Activated CD4-positive, CD25-positive, alpha-beta regulatory T cell treated with anti-CD3 and anti-CD28 coated beads, Interleukin-2, amount 50 U/mL, for 72 hours (primary cell): ENCODE results near the gene RNF217.
"Not testable (repeated sequence)": the region's sequence is repeated elsewhere in the genome, so short reads cannot be mapped to it uniquely, and the experiment has no call there.

ENCODE experiments used
- DNase-seq: peaks from one replicate; pipeline ENCODE4 v3.0.0; 2021

The RNF217 gene

DNA sequence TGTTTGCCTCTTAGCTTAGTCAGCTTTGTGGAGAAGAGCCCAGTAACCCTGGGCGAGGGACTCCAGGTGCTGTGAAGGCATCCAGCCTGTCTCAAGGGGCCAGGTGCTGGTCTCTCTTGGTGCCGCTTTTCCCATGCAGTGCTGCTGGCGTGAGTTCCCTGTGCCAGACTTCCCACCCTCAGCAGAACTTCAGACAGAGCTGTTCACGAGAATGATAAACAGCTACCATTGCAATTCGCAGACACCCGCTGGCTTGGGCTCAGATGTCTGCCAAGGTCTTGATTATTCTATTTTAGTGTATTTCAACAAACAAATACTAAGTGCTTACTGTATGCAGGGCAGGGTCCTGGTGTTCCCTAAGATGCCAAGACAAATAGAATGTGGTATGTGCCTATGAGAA, 57.7 kb downstream of the RNF217 start:
- no peak for DNase-seq

DNA sequence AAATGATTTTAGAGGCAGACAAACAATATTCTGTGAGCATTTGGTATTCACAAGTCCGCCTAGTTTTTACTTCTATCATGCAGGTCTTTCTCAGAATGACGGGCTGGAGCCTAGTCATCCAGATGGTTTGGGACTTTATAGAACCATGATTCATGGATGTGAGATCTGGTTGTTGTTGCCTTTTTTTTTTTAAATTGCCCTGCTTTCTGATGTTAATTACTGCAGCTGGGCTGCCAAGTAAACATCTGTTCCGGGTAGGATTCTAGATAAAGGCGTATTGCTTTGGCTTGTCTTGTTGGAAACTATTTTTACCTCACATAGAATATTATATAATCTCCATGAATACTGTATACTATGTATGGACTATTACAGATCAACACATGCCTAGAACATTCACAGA, 58.1 kb downstream of the RNF217 start:
- no peak for DNase-seq

DNA sequence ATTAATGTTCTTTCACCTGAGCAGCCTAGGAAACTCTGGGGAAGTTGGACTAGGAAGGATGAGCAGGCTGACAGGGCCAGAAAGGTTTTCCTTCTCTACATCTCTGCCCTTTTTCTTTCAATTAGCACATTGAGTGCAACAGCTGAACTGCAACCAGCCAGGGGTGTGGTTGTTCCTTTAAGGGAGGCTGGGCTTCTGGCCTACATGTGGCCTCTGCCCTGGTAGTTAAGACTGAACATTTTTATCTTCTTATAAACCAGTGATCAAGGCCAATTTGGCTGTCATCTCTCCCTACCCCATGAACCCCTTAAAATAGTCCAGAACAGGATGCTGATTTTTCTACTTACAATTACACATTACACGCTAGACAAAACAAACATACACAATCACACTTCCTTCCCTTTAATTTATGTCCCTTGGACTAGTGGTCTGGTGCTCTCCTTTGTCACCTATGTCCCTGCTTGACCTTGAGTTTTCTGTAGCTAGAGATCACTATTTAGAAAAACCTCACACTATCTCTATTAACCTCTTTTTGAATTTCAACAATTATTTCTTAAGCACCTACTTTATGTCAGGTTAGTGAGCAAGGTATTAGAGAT, 60.3 kb downstream of the RNF217 start:
- no peak for DNase-seq

DNA sequence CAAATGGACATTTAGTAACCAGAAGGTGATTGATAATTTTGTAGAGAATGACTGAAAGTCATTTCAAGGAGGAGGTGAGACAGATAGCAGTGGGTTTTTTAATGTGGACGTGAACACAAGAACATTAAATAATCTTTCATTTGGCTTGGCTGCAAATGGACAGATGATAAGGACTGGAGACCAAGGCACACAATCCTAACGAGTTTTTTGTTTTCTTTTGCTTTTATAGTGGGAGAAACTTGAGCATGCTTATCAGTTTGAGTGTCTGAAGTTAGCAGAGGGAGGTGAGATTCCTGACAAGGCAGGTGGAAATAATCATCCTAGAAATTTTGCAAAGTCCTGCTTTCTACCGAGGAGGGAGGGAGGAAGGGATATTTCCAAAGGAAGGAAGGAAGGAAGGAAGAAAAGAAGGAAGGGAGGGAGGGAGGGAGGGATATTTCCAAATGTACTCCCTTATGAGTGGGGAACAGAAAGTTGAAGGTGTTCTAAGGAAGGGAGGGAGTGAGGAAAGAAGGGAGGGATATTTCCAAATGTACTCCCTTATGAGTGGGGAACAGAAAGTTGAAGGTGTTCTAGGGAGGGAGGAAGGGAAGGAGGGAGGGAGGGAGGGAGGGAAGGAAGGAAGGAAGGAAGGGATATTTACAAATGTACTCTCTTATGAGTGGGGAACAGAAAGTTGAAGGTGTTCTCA, 63.1 kb downstream of the RNF217 start:
- no peak for DNase-seq

DNA sequence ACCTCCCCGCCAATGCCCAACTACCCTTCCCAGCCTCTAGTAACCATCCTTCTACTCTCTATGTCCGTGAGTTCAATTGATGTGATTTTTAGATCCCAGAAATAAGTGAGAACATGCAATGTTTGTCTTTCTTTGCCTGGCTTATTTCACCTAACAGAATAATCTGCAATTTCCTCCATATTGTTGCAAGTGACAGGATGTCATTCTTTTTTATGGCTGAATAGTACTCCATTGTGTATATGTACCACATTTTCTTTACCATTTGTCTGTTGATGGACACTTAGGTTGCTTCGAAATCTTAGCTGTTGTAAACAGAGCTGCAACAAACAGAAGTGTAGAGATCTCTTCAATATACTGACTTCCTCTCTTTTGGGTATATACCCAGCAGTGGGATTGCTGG, 65.0 kb downstream of the RNF217 start:
- DNase-seq = no peak

DNA sequence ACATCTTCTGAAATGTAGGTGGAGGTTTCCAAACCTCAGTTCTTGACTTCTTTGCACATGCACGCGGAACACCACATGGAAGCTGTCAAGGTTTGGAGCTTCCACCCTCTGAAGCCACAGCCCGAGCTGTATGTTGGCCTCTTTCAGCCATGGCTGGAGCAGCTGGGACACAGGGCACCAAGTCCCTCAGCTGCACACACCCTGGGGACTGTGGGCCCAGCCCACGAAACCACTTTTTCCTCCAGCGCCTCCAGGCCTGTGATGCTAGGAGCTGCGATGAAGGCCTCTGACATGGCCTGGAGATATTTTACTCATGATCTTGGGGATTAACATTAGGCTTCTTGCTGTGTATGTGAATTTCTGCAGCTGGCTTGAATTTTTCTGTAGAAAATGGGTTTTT, 68.7 kb downstream of the RNF217 start:
- no peak for DNase-seq

DNA sequence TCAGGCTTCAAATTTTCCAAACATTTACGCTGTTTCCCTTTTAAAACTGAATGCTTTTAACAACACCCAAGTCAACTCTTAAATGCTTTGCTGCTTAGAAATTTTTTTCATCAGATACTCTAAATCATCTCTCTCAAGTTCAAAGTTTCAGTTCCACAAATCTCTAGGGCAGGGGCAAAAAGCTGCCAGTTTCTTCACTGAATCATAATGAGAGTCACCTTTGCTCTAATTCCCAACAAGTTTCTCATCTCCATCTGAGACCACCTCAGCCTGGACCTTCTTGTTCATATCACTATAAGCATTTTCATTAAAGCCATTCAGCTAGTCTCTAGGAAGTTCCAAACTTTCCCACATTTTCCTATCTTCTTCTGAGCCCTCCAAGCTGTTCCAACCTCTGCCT, 69.1 kb downstream of the RNF217 start:
- no peak for DNase-seq

DNA sequence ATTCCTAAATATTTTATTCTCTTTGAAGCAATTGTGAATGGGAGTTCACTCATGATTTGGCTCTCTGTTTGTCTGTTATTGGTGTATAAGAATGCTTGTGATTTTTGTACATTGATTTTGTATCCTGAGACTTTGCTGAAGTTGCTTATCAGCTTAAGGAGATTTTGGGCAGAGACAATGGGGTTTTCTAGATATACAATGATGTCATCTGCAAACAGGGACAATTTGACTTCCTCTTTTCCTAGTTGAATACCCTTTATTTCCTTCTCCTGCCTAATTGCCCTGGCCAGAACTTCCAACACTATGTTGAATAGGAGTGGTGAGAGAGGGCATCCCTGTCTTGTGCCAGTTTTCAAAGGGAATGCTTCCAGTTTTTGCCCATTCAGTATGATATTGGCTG, 72.7 kb downstream of the RNF217 start:
- not testable (repeated sequence) for DNase-seq

DNA sequence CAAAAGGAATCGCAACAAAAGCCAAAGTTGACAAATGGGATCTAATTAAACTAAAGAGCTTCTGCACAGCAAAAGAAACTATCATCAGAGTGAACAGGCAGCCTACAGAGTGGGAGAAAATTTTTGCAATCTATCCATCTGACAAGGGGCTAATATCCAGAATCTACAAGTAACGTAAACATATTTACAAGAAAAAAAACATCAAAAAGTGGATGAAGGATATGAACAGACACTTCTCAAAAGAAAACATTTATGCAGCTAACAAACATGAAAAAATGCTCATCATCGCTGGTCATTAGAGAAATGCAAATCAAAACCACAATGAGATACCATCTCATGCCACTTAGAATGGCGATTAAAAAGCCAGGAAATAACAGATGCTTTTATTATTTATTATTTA, 74.2 kb downstream of the RNF217 start:
- not testable (repeated sequence) for DNase-seq

DNA sequence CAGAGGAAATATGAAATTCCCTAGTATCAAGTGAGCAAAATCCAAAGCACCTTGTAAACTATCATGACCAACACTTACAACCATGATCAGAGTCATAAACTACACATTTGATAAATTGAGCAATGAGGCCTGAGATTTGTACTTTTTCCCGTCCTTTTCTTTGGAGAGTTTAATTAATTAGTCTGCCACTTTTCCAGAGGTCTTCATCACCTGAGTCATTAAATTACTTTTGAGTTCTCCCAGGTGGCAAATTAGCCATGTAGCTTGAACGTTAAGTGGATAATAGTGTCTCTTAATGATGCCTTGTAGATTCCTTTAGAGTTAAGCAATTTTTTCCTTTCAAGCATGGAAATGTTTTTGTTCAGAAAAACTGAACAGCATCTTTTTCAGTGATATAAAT, 75.6 kb downstream of the RNF217 start:
- no peak for DNase-seq

DNA sequence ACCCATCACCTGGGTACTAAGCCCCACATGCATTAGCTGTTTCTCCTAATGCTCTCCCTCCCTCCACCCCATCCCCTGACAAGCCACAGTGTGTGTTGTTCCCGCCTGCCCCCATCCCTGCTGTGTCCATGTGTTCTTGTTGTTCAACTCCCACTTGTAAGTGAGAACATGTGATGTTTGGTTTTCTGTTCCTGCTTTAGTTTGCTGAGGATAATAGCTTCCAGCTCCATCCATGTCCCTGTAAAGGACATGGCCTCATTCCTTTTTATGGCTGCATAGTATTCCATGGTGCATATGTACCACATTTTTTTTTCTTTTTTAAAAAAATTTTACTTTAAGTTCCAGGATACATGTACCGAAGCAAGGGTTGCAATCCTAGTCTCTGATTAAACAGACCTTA, 76.7 kb downstream of the RNF217 start:
- no peak for DNase-seq

DNA sequence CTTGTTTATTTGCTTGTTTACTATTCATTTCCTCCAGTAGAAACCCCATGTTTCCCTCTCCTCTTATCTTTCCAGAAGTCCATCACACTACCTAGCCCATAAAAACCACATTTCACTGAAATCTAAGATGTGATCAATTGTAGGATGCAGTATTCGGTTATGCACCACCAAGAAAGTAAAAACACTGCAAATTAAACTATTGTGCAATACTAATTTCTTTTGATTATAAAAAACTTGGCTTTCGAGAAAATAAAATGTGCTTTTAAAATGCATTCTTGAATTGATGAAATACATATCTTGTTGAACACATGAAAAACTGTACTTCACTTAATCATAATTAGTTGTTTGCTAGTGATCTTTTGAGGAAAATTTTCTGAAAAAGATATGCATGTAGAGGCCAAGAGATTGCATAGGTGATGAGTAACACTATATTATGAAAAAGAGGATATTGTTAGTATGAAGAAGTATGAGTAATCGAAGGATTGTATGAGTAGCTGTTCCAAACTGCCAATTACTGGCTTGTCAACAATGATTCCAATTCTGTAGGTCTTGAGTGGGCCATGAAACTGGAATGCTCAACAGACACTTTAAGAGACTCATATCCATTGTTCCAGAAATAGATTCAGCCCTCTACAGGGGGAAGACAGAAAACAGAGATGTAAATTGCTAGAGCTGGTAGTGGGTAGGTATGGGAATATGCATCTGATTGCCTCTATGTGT, 79.7 kb downstream of the RNF217 start:
- no peak for DNase-seq

DNA sequence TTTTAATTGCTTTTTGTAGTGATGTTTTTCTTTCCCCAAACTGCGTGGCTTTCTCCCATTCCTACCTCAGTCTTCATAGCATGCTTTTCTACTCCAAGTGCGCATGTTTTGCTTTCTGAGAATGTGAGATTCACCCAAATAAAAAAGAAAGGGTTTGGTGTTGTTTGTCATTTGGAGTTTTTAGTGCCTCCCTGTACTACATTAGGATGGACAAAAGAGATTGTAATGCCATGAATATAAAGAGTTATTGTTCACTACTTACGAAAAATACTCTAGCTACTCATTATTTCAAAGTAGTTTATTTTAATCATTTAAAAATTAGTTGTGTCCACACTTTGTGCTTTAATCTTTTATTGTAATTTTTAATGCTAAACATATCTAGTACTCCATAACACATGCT, 81.8 kb downstream of the RNF217 start:
- no peak for DNase-seq

DNA sequence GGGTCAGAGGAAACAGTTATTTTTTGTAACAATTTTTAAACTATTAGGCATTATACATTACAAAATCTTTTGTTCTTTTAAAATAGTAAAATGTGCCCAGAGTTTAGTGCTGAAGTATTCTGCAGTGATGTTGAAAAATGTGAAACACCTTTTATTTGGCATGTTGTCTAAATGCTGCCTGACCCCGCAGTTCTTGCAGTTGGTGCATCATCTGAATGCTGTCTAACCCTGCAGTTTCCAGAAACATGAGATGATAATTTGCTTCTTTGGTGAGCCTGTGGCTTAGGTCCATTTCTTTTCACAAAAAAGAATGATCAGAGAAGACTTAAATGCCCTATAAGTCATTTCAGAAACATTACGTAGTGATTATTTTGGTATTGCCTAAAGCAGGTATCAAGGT, 82.4 kb downstream of the RNF217 start:
- DNase-seq = no peak

DNA sequence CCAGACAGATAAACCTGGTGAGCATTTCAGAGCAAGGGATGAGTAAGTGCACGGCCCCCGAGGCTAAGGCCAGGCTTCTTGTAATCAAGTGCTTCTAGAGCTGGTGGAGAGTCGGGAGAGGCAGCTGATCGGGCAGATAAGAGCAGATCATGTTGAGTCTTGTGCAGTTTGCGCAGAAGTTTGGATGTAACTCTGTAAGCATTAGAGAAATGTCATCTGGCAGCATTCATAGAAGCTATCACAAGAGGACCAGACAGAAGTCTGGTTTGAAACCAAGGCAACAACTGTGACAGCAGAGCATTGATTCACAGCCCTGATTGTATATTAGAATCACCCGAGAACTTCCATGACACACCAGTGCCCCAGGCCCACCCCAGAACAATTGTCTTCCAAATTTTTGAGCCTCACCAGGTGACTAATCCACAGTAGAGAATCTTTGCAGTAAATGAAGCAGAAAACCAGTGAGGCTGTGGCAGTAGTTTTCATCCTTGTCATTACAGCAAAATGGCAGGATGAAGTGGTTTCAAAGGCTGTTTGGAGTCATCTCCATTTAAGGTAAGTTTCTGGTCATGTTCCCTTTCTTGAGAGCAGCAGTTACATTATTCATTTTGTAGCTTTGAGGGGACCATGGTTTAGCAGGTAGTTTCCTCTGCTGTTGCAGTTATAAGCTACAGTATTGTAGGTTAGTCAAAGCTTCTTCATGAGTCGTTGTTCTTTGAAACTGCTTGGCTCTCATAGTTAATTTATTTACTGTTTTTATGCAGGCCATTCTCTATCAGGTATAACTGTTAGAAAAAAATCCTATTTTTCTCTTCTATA, 84.1 kb downstream of the RNF217 start:
- DNase-seq = no peak

DNA sequence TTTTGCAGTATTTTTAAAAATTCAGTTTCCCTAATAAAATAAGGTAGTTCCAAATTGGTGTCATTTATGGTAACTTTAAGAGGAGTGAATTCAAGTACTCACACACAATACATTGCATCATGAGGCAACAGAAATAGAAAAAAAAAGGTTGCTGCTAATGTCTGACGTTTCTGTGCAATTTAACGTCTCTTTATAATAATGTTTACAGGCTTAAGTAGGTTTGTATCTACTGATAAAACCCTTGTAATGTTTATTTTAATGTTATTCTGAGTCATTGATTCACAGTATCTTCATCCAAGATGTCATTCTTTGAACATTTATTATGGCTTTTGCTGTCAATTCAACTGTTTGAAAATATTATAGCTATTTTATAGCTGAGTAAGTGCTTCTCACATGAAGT, 86.0 kb downstream of the RNF217 start:
- DNase-seq = no peak

DNA sequence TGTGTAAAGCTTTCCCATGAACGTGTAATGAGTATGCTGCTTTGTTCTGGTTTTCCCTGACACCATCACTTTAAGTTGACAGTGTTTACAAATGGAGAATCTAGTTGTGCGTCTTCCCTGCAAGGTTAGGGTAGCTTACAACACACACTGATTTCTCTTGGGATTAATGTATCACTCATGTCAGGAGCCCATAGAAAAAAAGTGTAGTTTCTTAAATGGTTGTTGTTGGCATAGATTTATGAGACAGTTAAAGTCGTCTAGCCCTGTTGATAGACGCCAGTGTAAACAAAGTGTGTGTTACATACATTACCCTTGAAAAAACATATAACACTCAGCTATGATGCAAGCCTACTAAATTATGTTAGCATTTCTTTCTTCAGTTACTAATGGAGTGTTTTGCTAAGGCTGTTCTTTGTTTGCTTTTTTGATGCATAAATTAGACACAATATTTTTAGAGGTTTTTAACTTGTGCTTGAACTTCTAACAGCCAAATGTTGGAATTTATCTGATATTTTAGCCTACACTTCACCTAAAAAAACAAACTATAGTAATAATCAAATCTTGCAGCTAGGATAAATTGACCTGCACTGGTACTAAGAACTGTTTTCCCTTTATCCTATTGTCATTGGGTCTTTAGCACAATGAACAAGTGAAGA, 88.6 kb downstream of the RNF217 start:
- DNase-seq = no peak

DNA sequence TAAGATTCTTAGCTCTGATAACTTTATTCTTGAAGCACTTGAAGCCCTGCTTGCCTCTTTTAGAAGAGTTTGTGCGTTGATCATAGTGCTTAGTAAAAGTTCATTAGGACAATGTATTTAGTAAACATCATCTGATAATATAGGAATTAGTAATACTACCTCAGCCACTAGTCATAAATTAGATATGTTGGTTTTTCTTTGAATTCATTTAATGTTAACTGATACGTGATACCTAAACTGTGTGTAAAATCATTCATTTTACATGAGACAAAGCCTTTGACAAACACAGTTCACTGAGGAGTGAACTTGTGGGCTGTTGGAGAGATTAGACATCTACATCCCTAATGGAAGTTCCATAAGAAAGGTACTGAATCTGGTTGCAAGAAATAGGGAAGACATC, 91.6 kb downstream of the RNF217 start:
- DNase-seq = no peak

DNA sequence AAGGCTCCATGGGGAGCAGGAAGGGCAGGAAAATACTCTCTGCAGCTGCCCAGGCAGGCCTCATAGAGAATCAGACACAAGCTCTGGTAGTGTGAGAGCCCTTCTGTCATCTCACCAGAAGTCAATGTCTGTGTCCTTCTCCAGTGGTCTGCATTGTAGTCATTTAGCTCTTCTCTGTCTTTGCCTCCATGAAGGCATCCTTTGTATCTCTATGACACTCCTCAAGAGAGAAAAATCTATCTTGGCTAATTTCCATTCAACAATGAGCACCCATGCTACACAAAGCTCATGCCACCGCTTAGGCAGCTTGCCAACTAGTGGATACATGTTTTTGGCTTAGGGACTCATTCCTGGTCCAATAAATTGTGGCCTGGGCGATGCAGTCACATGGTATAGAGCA, 92.1 kb downstream of the RNF217 start:
- DNase-seq = no peak

DNA sequence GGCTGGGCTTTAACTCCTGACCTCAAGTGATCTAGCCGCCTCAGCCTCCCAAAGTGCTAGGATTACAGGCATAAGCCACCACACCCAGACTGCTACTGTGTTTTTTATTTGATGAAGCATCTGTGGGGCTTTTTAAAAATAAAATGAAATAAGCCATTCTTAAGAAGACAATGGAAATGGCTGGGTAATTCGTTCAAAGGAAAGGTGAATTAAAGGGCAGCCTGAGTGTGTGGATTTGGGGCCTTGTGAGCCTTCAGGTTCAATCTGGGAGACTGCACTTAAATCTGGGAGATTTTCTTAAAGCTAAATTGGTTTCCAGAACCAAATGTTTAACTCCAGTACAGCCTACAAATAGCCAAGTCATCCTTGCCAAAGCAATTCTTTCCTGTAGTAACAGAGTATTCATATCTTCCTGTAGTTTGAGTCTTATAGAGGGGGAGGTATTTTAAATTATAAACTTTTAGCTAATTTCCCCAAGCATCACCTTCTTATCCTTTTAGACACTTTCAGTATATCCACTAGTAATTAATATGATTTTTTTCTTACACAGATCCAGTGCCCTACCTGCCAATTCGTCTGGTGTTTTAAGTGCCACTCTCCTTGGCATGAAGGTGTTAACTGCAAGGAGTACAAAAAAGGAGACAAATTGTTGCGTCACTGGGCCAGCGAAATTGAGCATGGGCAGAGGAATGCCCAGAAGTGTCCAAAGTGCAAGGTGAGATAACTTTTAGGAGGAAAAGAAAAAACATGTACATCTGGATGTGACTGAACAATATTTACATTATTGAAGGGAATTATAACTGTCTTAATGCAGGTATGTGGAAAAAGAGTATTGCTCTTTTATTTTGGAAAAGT, 95.4 kb downstream of the RNF217 start:
- DNase-seq = no peak

DNA sequence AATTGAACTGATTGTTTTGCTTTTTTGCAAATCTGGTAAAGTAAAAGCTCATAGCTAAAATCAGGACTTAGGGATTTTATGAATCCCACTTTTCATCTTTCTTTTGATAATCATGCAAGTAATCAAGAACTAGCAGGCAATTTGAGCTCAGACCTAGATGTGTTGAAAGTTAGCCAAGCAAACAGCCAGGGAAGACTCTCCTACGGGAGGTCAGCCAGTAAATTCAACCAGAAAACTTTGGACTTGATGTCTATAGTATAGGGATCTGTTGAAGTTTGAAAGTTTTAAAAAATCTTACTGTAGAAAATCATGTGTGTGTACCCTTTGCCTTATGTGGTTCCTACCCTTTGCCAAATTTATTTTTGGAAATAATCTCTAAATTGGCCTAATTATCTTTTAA, 96.3 kb downstream of the RNF217 start:
- no peak for DNase-seq

DNA sequence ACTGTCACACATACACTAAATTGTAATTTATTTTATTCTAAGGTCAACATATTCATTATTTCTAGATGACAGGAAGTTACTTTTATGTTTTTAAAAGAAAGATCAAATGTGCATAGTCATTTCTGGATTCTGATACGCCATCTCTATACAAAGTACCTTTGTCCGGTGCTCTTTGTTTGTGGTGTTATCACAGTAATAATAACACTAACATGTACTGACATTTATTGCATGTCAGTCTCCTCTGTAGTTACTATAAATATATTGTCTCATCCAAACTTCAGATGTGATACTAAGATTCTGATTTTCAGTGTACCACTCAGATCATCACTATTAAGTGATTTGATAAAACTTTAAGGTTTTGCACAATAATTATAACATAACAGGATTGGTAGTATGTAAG, 101.1 kb downstream of the RNF217 start:
- DNase-seq = no peak
